GM18873 (cell line): ENCODE results near the gene HOXC5.

Experiments used
- ATAC-seq: cut with Tn5 transposase; IDR thresholded peaks from one replicate; pipeline ENCODE4 v1.9.1; 2021; ENCODE audit warnings: mild to moderate bottlenecking, moderate library complexity, moderate number of reproducible peaks; ENCODE audit not compliant: unreplicated experiment, low FRiP score

HOXC5 gene

GRCh38 chr12:54045401-54045800 is 12.6 kb downstream of the HOXC5 start:
- ATAC-seq: no peak

- ATAC-seq: no peak
Measured at GRCh38 chr12:54045868-54046521, 13.1 kb downstream of the HOXC5 start.

GRCh38 chr12:54046809-54047159 is 13.9 kb downstream of the HOXC5 start:
- ATAC-seq: no peak

GRCh38 chr12:54047160-54047963 is 14.5 kb downstream of the HOXC5 start:
- no peak for ATAC-seq

GRCh38 chr12:54047964-54048303 is 15.1 kb downstream of the HOXC5 start:
- ATAC-seq: no peak

- no peak for ATAC-seq
Measured at GRCh38 chr12:54048406-54049093, 15.7 kb downstream of the HOXC5 start.

GRCh38 chr12:54049108-54049507 is 16.3 kb downstream of the HOXC5 start:
- no peak for ATAC-seq

- no peak for ATAC-seq
Measured at GRCh38 chr12:54050482-54050810, 17.6 kb downstream of the HOXC5 start.

GRCh38 chr12:54051026-54051842 is 18.4 kb downstream of the HOXC5 start:
- no peak for ATAC-seq

GRCh38 chr12:54051874-54052437 is 19.1 kb downstream of the HOXC5 start:
- no peak for ATAC-seq

GRCh38 chr12:54052438-54053002 is 19.7 kb downstream of the HOXC5 start:
- no peak for ATAC-seq

- no peak for ATAC-seq
Measured at GRCh38 chr12:54053003-54053750, 20.3 kb downstream of the HOXC5 start.

- ATAC-seq: no peak
Measured at GRCh38 chr12:54053751-54054741, 21.2 kb downstream of the HOXC5 start, which contains the start of gene HOXC4. Gene HOXC4, plus strand, starts transcription at chr12:54053835. Its CDS starts 88 bp downstream, at chr12:54053923.

- no peak for ATAC-seq
Measured at GRCh38 chr12:54054742-54055194, 21.9 kb downstream of the HOXC5 start.

GRCh38 chr12:54055552-54055951 is 22.7 kb downstream of the HOXC5 start:
- ATAC-seq: no peak

GRCh38 chr12:54056110-54056509 is 23.3 kb downstream of the HOXC5 start:
- no peak for ATAC-seq

- ATAC-seq: no peak
Measured at GRCh38 chr12:54058128-54058768, 25.4 kb downstream of the HOXC5 start.

GRCh38 chr12:54059668-54060067 is 26.8 kb downstream of the HOXC5 start:
- no peak for ATAC-seq
